ENCODE data around the gene NEXN.

NEXN gene

DNA sequence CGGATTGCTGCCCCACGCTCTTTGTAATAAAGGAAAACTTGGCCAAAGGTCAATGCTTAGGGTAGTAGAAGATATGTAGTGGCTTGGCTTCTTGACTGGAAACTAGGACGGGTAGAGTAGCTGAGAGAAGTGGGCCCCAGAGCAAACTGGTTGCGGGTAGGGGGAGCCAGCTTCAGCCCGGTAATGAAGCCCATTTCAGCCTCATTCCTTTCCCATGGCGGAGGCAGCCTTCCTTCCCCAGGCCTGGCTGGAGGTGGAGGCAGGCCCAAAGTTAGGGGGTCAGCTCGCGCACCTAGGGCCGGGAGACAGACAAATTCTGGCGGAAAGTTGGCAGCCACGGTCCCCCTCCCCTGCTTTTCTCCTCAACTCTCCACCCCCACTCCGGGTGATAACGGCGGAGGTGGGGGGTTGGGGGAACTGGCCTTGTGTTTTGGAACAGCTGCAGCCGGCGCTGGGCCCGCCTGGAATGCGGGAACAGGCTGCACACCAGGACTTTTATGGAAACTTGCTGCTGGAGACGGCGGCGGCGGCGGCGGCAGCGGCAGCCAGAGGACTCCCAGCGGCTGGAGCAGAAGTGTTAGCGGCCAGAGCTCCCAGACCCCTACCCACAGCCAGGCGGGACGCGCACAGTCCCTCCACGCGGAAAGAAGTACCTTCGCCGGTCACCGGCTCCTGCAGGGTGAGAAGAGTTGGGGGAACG, at the start of gene NEXN:
NEXN (plus strand) TSS at position 544 of the 700 bp plus-strand sequence. CDS start 27,483 bp downstream, outside the sequence.
- DNase-seq (ENCODE audit: low read depth in 1 of 2, low spot score in 1 of 2) = no peak

DNA sequence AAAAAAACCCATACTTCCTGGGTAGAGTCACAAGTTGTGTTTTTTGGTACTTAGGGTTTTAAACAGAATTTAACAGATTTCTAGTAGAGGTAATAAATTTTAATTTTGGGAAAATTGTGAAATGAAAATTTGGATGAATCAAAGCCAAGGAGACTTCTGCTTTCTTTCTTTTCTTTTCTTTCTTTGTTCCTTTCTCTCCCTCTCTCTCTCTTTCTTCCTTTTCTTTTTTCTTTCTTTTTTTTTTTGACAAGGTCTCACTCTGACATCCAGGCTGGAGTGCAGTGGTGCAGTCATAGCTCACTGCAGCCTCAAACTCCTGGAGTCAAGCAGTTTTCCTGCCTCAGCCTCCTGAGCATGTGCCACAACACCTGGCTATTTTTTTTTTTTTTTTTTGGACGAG, 46.9 kb upstream of the NEXN start:
- DNase-seq (ENCODE audit: low read depth in 1 of 2, low spot score in 1 of 2) = no peak

DNA sequence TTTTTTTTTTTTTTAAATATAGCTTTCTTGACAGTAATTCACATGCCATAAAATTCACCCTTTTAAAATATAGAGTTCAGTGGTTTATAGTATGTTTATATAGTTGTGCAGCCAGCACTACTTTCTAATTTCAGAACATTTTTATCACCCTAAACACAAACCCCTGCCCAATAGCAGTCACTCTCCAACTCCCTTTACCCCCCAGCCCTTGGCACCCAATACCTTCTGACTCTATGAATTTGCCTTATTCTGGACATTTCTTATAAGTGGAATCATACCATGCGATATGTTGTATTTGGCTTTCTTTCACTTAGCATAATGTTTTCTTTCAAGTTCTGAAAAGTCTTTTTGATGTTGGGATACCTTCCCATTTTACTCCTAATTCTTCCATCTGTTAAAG, 42.5 kb upstream of the NEXN start:
- no peak for DNase-seq (ENCODE audit: low read depth in 1 of 2, low spot score in 1 of 2)

DNA sequence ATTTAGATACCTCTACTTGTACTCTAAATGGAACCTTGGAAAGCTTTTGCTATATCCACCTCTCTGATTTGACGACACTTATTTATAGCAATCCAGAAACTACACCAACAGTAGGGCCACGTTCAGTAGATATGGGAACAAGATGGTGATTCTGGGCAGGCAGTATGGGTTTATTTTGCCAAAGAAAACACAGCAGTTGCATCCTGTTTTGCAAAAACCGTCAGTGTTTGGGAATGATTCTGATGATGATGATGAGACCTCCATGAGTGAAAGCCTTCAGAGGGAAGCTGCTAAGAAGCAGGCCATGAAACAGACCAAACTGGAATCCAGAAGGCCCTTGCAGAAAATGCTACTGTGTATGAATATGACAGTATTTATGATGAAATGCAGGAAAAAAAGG, 41.5 kb upstream of the NEXN start:
- no peak for DNase-seq (ENCODE audit: low read depth in 1 of 2, low spot score in 1 of 2)

DNA sequence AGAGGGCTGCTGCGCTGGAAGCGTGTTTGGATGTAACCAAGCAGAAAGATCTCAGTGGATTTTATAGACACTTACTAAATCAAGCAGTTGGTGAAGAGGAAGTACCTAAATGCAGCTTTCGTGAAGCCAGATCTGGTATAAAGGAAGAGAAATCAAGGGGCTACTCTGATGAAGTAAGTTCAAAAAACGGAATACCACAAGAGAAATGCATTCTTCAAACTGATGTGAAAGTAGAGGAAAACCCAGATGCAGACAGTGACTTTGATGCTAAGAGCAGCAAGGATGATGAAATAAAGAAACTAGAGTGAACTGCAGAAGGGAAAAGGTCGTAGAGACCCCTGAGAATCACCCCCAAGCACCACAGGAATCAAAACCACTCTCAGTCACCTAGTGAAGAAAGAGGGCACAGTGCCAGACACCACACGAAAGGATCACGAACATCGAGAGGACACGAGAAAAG, 40.8 kb upstream of the NEXN start:
- no peak for DNase-seq (ENCODE audit: low read depth in 1 of 2, low spot score in 1 of 2)

DNA sequence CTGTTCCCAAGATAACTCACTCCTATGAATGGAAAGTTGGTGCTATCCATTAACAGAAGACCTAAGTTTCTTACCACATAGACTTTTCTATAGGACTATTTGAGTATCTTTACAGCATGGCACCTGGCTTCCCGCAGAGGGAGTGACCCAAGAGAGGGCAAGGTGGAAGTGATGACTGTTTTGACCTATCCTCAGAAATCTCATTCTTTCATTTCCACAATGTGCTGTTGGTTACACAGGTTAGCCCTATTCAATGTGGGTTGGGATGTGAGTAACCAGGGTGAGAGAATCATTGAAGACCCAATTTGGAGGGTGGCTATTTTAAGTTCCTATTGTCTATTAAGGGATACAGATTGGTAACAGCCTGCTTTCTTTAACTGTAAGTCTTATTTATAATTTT, 38.3 kb upstream of the NEXN start:
- no peak for DNase-seq (ENCODE audit: low read depth in 1 of 2, low spot score in 1 of 2)

DNA sequence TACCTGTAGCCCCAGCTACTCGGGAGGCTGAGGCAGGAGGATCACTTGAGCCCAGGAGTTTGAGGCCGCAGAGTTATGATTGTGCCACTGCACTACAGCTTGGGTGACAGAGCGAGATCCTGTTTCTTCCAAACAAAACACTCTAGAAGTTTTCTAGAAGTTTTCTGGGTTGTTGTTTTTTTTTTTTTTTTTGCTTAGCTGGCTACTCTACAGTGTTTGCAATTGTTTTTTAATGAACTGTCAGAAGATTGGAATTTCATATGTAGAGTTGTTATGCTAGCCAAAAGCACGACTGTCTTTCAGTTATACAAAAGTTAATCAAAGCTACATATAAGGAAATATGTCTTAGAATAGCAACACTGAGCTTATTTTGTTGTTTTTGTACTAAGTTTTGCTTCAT, 30.9 kb upstream of the NEXN start:
- no peak for DNase-seq (ENCODE audit: low read depth in 1 of 2, low spot score in 1 of 2)

DNA sequence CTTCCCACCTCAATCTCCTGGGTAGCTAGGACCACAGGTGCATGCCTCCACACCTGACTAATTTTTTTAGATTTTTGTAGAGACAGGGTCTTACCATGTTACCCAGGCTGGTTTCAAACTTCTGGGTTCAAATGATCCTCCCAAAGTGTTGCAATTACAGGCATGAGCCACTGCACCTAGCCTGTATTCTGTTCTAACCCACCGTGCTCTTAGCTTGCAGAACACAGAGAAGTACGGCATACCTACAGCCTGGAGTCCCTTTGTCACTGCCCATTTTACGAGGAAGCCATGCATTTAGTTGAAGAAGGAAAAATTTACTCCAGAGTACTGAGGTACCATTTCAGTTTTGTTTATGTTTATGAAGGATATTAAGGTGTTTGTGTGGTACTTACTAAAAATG, 29.7 kb upstream of the NEXN start:
- DNase-seq (ENCODE audit: low read depth in 1 of 2, low spot score in 1 of 2) = no peak

DNA sequence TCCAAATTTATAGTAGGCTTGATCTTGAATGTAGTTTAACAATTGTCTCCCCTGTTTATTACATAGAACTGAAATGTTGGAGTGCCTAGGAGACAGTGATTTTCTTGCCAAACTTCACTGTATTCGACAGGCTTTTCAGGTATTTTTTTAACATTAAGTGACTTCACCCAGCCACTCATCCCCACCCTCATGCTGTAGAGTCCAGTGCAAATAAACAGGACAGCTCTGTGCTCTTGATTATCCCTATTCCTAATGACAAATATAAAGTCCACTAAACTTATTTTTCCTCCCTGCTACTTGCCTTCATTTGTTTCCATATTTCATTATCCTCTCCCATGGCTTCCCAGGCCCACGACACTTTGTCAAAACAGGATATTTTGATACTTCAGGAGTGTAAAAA, 29.2 kb upstream of the NEXN start:
- no peak for DNase-seq (ENCODE audit: low read depth in 1 of 2, low spot score in 1 of 2)

DNA sequence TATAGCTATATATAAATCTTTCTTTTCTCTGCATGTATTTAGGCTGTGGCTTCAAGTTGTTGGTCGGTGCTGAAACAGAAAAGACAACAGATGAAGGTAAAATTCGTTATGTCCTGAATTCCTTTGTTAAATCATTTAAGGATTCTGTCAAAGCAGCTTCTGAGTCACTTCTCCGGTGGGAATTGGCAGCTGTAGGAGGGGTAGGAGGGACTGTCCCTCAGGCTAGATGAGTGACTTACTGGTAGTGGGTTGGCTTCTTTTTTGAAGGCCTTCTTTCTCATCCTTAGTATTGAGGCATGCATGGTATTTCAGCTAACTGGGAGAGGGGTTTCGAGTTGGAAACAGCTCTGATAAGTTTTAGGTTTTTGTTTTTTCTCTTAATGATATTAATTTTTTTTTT, 22.1 kb upstream of the NEXN start:
- DNase-seq (ENCODE audit: low read depth in 1 of 2, low spot score in 1 of 2) = no peak

DNA sequence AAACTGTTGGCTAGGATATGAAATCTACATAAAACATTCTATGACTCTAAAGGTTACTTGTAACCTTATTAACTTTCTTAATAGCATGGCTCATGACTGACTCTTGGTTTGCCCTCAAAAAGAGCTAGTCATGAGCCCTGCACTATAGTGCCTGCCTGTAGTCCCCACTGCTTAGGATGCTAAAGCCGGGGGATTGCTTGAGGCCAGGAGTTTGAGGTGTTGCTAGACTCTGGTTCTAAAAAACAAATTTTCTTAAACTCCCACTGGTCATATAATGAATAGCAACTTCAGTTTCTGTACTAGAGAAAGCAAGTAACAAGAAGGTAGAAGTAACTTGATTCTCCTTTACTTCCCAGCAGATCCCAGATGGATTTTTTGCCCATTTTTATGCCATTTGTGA, 15.8 kb upstream of the NEXN start:
- no peak for DNase-seq (ENCODE audit: low read depth in 1 of 2, low spot score in 1 of 2)

DNA sequence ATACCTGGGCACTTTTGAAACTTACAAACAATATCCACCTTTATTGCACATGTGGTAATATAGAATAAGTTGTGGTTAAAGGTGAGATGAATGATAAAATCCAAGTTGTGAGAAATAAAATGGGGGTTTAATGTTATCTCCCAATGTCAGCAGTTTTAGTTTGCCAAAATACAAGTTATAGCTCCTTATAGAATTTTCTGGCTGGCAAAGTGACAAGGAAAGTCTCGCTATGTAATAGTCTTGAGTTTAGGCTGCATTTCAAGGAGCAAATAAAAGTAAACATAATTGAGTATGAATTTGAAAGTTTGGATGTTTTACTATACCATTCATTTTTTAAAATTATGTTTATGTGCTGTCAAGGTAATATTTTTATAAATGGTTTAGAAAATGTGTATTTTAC, 15.0 kb upstream of the NEXN start:
- DNase-seq (ENCODE audit: low read depth in 1 of 2, low spot score in 1 of 2) = no peak

DNA sequence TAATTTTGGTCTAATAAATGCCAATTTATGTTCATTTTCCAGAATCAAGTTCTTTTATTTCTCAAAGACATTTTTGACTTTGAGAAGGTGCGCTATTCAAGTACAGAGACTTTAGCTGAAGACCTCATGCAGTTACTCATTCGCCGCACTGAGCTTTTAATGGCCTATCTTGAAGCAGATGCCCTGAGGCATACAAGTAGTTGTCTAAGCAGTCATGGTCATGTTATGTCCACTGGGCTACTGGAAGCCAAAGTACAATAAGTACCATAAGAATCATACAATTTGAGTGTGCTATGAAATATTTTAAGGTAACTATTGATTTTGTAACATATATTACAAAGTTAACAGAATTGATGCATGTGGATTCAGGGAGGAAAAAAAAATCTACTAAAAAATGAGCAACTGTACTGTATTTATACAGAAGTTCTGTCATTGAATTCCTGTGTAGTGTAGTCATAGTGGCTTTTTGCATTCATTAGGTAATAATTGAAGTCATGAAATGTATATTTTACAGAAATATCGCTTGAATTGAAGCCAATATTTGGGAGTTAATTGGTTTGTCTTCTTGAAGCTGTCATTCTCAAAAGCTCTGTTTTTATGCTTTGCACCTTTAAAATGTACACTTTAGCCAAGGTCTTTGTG, 13.5 kb upstream of the NEXN start:
- no peak for DNase-seq (ENCODE audit: low read depth in 1 of 2, low spot score in 1 of 2)

DNA sequence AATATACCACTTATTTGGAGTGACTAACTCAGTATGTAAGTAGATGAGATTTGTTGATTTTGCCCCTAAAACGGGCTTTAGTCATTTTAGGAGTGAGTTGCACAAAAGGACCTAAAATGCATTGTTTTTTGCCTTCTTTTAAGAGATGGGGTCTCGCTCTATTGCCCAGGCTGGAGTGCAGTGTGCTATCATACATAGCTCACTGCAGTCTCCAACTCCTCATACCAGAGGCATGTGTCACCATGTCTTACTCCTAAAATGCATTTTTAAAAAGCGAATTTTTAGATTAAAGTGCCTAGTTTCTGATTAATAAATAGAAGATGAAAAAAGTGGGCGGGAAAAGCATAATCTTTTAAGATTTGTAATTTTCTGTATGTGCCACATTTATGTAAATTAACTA, 11.5 kb upstream of the NEXN start:
- no peak for DNase-seq (ENCODE audit: low read depth in 1 of 2, low spot score in 1 of 2)

DNA sequence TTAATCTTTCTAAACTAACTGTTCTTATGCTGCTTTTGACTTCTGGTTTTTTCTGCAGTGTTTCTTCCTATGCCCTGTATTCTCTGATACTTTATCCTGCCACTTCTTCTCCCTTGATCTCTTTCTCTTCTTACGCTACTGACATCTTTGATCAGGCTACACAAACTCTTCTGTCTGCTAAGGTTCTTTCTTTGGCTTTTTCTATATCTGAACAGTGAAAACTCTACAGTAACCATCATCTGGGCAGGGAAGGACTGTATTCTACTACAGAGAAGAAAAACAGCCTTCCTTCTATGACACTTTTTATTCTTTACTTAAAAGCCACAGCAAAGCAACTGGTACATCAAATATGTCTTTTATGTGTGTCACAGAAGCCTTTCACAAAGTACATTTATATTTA, 7.4 kb upstream of the NEXN start:
- no peak for DNase-seq (ENCODE audit: low read depth in 1 of 2, low spot score in 1 of 2)

DNA sequence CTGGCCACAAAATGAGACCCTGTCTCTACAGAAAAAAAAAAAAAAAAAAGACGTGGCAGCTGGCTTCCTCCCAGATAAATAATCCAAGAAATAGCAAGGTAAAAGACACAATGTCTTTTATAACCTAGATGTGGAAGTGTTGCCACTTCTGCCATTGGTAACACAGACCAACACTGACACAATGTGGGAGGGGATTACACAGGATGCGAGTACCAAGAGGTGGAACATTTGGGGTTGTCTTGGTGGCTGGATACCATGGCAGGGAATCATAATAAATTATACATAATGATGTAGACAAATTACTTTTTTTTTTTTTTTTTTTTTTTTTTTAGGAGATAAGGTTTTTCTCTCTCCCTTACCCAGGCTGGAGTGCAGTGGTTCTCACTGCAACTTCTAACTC, 6.0 kb upstream of the NEXN start:
- no peak for DNase-seq (ENCODE audit: low read depth in 1 of 2, low spot score in 1 of 2)

DNA sequence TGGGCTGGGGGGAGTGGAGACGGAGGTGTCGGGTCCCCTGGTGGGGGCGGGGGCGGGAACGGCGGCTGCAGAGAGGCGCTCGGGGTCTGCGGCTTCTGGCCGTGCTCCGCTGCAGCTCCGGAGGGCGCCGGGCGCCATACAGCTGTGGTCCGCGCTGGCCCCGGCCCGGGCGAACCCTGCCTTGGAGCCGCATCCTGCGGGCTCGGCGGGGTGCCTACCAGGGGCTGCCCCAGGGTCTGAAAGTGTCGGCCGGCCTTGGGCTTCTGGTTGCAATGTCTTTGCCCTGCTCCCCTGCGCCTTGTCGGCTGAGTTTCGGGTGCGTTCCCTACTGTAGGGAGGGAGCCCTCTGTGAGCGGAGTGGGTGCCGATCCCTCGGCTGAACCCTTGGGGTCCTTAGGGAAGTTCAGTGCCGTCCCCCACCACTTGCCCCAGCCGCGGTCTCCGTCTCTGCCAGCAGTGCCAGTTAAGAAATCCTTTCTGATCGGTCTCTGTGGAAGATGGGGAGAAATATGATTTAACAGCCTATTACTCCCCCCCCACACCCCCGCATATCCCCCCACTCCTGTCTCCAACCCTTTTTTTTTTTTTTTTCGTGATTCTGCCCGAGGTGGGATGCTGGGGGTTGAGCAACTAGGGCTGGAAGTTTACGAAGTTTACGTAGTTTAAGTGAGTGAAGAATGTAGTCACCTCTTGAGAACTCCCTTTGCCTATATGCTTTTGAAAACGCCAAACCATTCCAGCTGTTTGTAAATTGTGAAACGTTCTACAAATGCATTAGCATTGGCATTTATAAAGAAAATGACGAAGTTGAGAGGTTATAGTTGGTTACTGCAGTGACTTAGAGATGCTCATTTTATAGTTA, 588 bp downstream of the NEXN start:
- DNase-seq (ENCODE audit: low read depth in 1 of 2, low spot score in 1 of 2) = no peak

DNA sequence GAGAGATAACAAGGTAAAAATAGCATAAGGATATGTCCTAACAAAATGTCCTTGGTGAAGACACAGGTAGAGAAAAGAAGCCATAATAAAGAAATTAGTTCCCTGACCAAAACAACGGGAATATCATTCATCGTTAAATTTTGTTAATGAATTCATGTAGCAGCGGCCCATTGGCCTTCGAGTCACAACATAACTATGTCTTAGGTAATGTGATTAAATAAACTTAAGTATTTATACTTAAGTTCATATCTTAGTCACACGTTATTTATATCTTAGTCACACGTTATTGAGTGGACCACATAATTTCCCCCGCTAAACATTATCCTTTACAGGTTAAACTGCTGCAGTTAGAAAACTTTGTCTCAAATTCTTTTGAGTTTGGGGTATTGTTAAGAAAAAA, 1.2 kb downstream of the NEXN start:
- no peak for DNase-seq (ENCODE audit: low read depth in 1 of 2, low spot score in 1 of 2)

DNA sequence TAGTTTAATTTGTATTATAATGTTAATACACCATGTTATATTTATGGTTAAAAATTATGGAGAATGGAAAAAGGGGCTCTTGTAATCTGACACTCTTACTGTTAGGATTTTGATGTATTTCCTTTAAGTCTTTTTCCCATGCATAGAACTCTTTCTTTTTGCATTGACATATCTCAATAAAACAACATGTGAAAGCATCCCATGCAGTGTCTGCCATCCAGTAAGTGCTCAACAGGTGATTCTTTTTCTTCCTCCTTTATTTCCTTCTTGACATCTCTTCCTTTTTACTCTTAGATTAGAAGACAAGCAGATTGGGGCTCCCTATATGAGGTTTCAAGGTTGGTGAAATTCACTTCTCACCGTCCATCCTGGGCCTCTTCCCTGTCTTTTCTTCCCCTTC, 2.8 kb downstream of the NEXN start:
- no peak for DNase-seq (ENCODE audit: low read depth in 1 of 2, low spot score in 1 of 2)

DNA sequence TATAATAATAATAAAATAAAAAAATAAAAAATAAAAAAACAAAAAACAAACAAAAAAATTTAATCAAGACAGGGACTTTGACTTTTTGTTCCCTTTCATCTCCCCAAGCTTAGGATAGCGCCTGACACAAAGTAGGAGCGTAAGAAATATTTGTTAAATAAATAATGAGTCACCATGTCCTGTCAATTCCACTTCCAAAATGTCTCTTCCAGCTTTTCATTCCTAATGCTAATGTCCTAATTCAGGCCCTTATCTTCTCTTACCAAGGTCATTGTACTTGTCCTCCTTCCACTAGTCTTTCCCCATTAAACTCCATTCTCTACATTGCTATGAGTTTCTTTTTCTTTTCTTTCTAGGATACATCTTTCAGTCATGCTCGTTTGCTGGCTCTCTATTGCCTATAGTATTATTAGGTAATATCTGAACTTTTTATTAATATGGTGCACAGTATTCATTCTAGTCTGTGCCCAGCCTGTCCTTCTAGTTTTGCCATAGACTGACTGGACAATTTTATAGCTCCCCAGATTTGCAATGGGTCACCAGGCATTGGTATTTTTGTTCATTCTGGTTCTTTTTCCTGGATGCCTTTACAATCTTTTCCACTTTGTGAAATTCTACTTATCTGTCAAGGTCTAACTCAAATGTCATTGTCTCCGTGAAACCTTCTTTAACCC, 11.4 kb downstream of the NEXN start:
- DNase-seq (ENCODE audit: low read depth in 1 of 2, low spot score in 1 of 2) = no peak

DNA sequence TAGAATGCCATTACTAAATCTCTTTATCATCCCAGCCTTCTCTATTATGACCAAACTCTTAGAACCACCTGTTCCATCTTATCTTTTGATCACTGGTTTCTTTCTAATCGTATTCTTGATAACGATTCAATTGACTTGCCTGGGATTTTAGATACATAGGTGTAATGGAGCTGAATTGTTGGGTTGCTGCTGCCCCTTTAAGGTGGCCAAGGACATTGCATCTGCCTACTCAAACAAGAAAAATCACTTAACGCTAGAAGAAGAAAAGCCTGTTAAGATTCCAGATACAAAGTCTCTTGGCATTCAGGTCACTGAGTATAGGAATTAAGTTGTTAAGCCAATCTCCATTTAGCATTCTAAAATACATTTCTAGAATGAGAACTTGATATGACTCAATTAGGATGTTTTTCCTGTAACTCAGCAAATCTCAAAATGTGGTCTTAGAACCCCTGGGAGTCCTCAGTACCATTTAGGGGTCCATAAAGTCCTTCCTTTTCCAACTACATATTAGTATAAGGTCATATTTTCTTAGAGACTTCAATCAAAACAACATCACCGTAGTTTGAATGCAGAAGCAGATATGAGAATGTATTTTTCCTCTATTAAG, 12.4 kb downstream of the NEXN start:
- DNase-seq (ENCODE audit: low read depth in 1 of 2, low spot score in 1 of 2) = no peak

Measured in activated CD4-positive, alpha-beta T cell treated with anti-CD3 and anti-CD28 coated beads, Interleukin-2, amount 50 U/mL, for 24 hours (primary cell).